ENCODE measurements around the gene SSX4.
A peak's percentile ranks its signal among the peaks of the same experiment; 100 is the strongest.
"Not testable (repeated sequence)": the region's sequence is repeated elsewhere in the genome, so short reads cannot be mapped to it uniquely, and the experiment has no call there.

The SSX4 gene

GRCh38 chrX:48383239-48383638, at the start of gene SSX4:
Gene SSX4, plus strand, starts transcription at chrX:48383539. Its CDS starts 515 bp downstream, at chrX:48384054.
- DNase-seq (ENCODE audit: low read depth), result not testable (repeated sequence)

GRCh38 chrX:48346059-48346458, 37.3 kb upstream of the SSX4 start:
- H3K4me3 ChIP-seq (ENCODE audit: low read length); DNase-seq (ENCODE audit: low read depth): not testable (repeated sequence)

More at GRCh38 chrX:48383239-48383638, at the start of gene SSX4:
- not testable (repeated sequence) for H3K4me3 ChIP-seq (ENCODE audit: low read length)

GRCh38 chrX:48356315-48357094, 26.8 kb upstream of the SSX4 start, which contains the start of gene SSX3:
Gene SSX3, minus strand, starts transcription at chrX:48356703. Its CDS starts 1,454 bp downstream, at chrX:48355249.
- DNase-seq (ENCODE audit: low read depth); H3K4me3 ChIP-seq (ENCODE audit: low read length): not testable (repeated sequence)

- H3K4me3 ChIP-seq (ENCODE audit: low read length), result no peak overlapping the region
- DNase-seq (ENCODE audit: low read depth), result no peak
- no peak for TF ChIP-seq CTCF (conservative IDR thresholded peaks at IDR 0.05; ENCODE audit: low read depth, low read length)
These were observed 25.7 kb upstream of the SSX4 start for GRCh38 chrX:48357681-48358080.

GRCh38 chrX:48359281-48359680, 24.1 kb upstream of the SSX4 start:
- DNase-seq (ENCODE audit: low read depth); H3K4me3 ChIP-seq (ENCODE audit: low read length): not testable (repeated sequence)

- not testable (repeated sequence) for DNase-seq (ENCODE audit: low read depth); H3K4me3 ChIP-seq (ENCODE audit: low read length)
These were observed 15.5 kb upstream of the SSX4 start for GRCh38 chrX:48367717-48368408.

GRCh38 chrX:48370408-48370807, 12.9 kb upstream of the SSX4 start:
- not testable (repeated sequence) for DNase-seq (ENCODE audit: low read depth); H3K4me3 ChIP-seq (ENCODE audit: low read length)

- not testable (repeated sequence) for DNase-seq (ENCODE audit: low read depth); H3K4me3 ChIP-seq (ENCODE audit: low read length)
These were observed 13.6 kb downstream of the SSX4 start for GRCh38 chrX:48396931-48397330.

GRCh38 chrX:48397825-48398224, 14.5 kb downstream of the SSX4 start:
- not testable (repeated sequence) for H3K4me3 ChIP-seq (ENCODE audit: low read length); DNase-seq (ENCODE audit: low read depth)

- not testable (repeated sequence) for DNase-seq (ENCODE audit: low read depth); H3K4me3 ChIP-seq (ENCODE audit: low read length)
These were observed 28.5 kb downstream of the SSX4 start, which contains the start of gene SSX4B for GRCh38 chrX:48411860-48412259. Gene SSX4B, minus strand, starts transcription at chrX:48411960. Its CDS starts 588 bp downstream, at chrX:48411372.

- H3K4me3 ChIP-seq (ENCODE audit: low read length); DNase-seq (ENCODE audit: low read depth): not testable (repeated sequence)
These were observed 43.8 kb downstream of the SSX4 start for GRCh38 chrX:48427027-48427716.

GRCh38 chrX:48429606-48430005, 46.3 kb downstream of the SSX4 start:
- not testable (repeated sequence) for DNase-seq (ENCODE audit: low read depth); H3K4me3 ChIP-seq (ENCODE audit: low read length)
- peak; percentile 6 for TF ChIP-seq CTCF (conservative IDR thresholded peaks at IDR 0.05; ENCODE audit: low read depth, low read length)

GRCh38 chrX:48430166-48430565, 46.8 kb downstream of the SSX4 start:
- DNase-seq (ENCODE audit: low read depth); H3K4me3 ChIP-seq (ENCODE audit: low read length): not testable (repeated sequence)

GRCh38 chrX:48433713-48434112, 50.4 kb downstream of the SSX4 start:
- not testable (repeated sequence) for DNase-seq (ENCODE audit: low read depth); H3K4me3 ChIP-seq (ENCODE audit: low read length)

Measured in retinal pigment epithelial cell (primary cell).